ENCODE measurements around the gene SESTD1. TPM values are rescaled to one million over a fixed set of nuclear protein-coding genes. Genes with fewer than 3 reads are reported as not detected.
"Not testable (repeated sequence)": the region's sequence is repeated elsewhere in the genome, so short reads cannot be mapped to it uniquely, and the experiment has no call there.

The SESTD1 gene
- total and polyA plus RNA-seq, 2 of the 4 experiments (the other 2 are of a cell fraction), result 8.4 to 12.7 TPM

GRCh38 chr2:179214671-179215070 is 50.0 kb downstream of the SESTD1 start:
- H4K8ac ChIP-seq (ENCODE audit: low read depth in 2 of 2, low read length in 2 of 2); H2AFZ ChIP-seq (replicated peaks; ENCODE audit: low read length, poor library complexity); H3K56ac ChIP-seq (ENCODE audit: extremely low read depth, insufficient read depth, low read length); CTCF ChIA-PET; H4K91ac ChIP-seq (ENCODE audit: insufficient read depth, low read depth, low read length); POLR2A ChIA-PET (ENCODE audit: unreplicated experiment); dilution Hi-C loops (cut with HindIII; ENCODE audit: low sequenced_read_pairs, unreplicated experiment); H3K14ac ChIP-seq (replicated peaks; ENCODE audit: low read depth, low read length); BruUV-seq (replicated peaks); H4K20me1 ChIP-seq (ENCODE audit: insufficient read depth, low read length); H3K18ac ChIP-seq (ENCODE audit: low read depth, low read length); ATAC-seq (ENCODE audit: low read depth); H2AK5ac ChIP-seq (ENCODE audit: low read depth, low read length); H2BK5ac ChIP-seq (ENCODE audit: low read depth, low read length, poor library complexity, severe bottlenecking); H3K4me1 ChIP-seq (ENCODE audit: control insufficient read depth, insufficient read depth, low read length); DNase-seq; H3K27me3 ChIP-seq (ENCODE audit: control insufficient read depth, insufficient read depth, low read length); H3K9me3 ChIP-seq (ENCODE audit: control insufficient read depth, insufficient read depth, low read length); H3K79me1 ChIP-seq (ENCODE audit: low read depth in 1 of 2, low read length in 2 of 2); H4K5ac ChIP-seq (ENCODE audit: low read depth, low read length); H2BK20ac ChIP-seq (ENCODE audit: low read depth, low read length); H2AK9ac ChIP-seq (replicated peaks; ENCODE audit: low read depth, low read length, poor library complexity); H3K4ac ChIP-seq (ENCODE audit: low read depth, low read length); H3K4me2 ChIP-seq (ENCODE audit: low read depth, low read length); H3K9ac ChIP-seq (ENCODE audit: low read depth, low read length); H3K9me1 ChIP-seq (ENCODE audit: insufficient read depth, low read length); H3K4me3 ChIP-seq (ENCODE audit: insufficient read depth, low read depth, low read length); H3K23ac ChIP-seq (ENCODE audit: low read depth, low read length); H3K36me3 ChIP-seq (ENCODE audit: control insufficient read depth, insufficient read depth, low read length); H2BK120ac ChIP-seq (ENCODE audit: low read depth, low read length); H2BK15ac ChIP-seq (ENCODE audit: low read depth, low read length); intact Hi-C loops (cut with micrococcal nuclease); H3K27ac ChIP-seq (ENCODE audit: insufficient read depth, low read length): not testable (repeated sequence)
- no CpG with 5 or more reads among the region's 3 CpGs for WGBS, 2 experiments (ENCODE audit: extremely low coverage in 2 of 2, insufficient read length in 1 of 2)
- in situ Hi-C loops (cut with MboI; ENCODE audit: low sequenced_read_pairs), result loop anchor here (10.0 kb wide), 1 partner anchor 540 kb away; no protein-coding TSS in a partner anchor
